HepG2 (cell line): Measurements from ENCODE around the gene CLIP2. TPM values are rescaled to one million over a fixed set of nuclear protein-coding genes. Genes with fewer than 3 reads are reported as not detected.

Source experiments
- FLYWCH1 ChIP-seq: sonication (generic); formaldehyde crosslinking; IDR thresholded peaks from 2 replicates; pipeline ENCODE4 v1.8.1; 2023; ENCODE audit warnings: mild to moderate bottlenecking, missing genetic modification reagents
- HDAC1 ChIP-seq: sonication (generic); formaldehyde crosslinking; IDR thresholded peaks from 2 replicates; pipeline ENCODE4 v1.5.1; 2020; ENCODE audit warnings: mild to moderate bottlenecking, missing genetic modification reagents
- KDM6A ChIP-seq: IDR thresholded peaks from 2 replicates; pipeline ENCODE4 v1.6.1; 2016; ENCODE audit warnings: low read depth
- KLF11 ChIP-seq: IDR thresholded peaks from 2 replicates; pipeline ENCODE4 v1.6.1; 2016; ENCODE audit warnings: missing compliant biosample characterization
- NAIF1 ChIP-seq: sonication (generic); formaldehyde crosslinking; IDR thresholded peaks from 2 replicates; pipeline ENCODE4 v1.5.0; 2020; ENCODE audit warnings: mild to moderate bottlenecking, missing genetic modification reagents, borderline replicate concordance
- NR1H2 ChIP-seq: sonication (generic); formaldehyde crosslinking; IDR thresholded peaks from 2 replicates; pipeline ENCODE4 v1.8.1; 2022; ENCODE audit warnings: low read depth, missing genetic modification reagents, borderline replicate concordance
- PCBP2 ChIP-seq: fragments of 200-400 bp; formaldehyde crosslinking; optimal IDR thresholded peaks from 2 replicates; pipeline ENCODE3; 2018; ENCODE audit warnings: low read length, low read depth; ENCODE audit not compliant: poor library complexity, severe bottlenecking
- RXRB ChIP-seq: IDR thresholded peaks from 2 replicates; pipeline ENCODE4 v1.6.1; 2016; ENCODE audit warnings: borderline replicate concordance, missing genetic modification reagents, missing compliant biosample characterization
- ZBTB42 ChIP-seq: sonication (generic); formaldehyde crosslinking; IDR thresholded peaks from 2 replicates; pipeline ENCODE4 v1.5.0; 2020; ENCODE audit warnings: mild to moderate bottlenecking, missing genetic modification reagents
- ZFP36L2 ChIP-seq: sonication (generic); formaldehyde crosslinking; IDR thresholded peaks from 2 replicates; pipeline ENCODE4 v1.4.0; 2020; ENCODE audit warnings: missing genetic modification reagents
- ZFX ChIP-seq: sonication (generic); formaldehyde crosslinking; IDR thresholded peaks from 2 replicates; pipeline ENCODE4 v1.4.0; 2020; ENCODE audit warnings: mild to moderate bottlenecking, low read depth, missing genetic modification reagents, moderate library complexity
- ZNF354B ChIP-seq: sonication (generic); formaldehyde crosslinking; IDR thresholded peaks from 2 replicates; pipeline ENCODE4 v1.8.0; 2022; ENCODE audit warnings: mild to moderate bottlenecking, missing genetic modification reagents
- ZNF550 ChIP-seq: sonication (generic); formaldehyde crosslinking; IDR thresholded peaks from 2 replicates; pipeline ENCODE4 v1.4.0; 2020; ENCODE audit warnings: mild to moderate bottlenecking, missing genetic modification reagents, borderline replicate concordance
- ZNF678 ChIP-seq: sonication (generic); formaldehyde crosslinking; IDR thresholded peaks from 2 replicates; pipeline ENCODE4 v1.4.0; 2020; ENCODE audit warnings: mild to moderate bottlenecking, missing genetic modification reagents
- ZNF768 ChIP-seq: sonication (generic); formaldehyde crosslinking; IDR thresholded peaks from 2 replicates; pipeline ENCODE4 v1.4.0; 2020; ENCODE audit warnings: missing genetic modification reagents
- polyA plus RNA-seq, 8 experiments: library from polyadenylated mRNA; depleted of rRNA in 3 of 8; stranded (reverse) in 7 of 8; unstranded in 1 of 8; fragments of >200 nt; fragmentation: Illumina TruSeq in 4 of 8; extraction: Trizol in 4 of 8; gene quantifications; 2 replicates each; pipeline versions ENCODE4 v1.2.1 to v1.2.3, GENCODE V29; 2011 to 2016; ENCODE audit warnings: low read depth in 4 of 8, missing spikeins in 1 of 8, mixed read lengths in 1 of 8; ENCODE audit not compliant: insufficient read depth in 1 of 8
- total RNA-seq, 5 experiments: library from RNA; depleted of rRNA; stranded (reverse); fragments of >200 nt; fragmentation: Illumina TruSeq; extraction: Trizol; gene quantifications; 2 replicates each; pipeline ENCODE4 v1.2.3, GENCODE V29; 2016; ENCODE audit warnings: low read depth in 1 of 5
- TF ChIP-seq, protein P1 (sequence below): sonication (generic); formaldehyde crosslinking; IDR thresholded peaks from 2 replicates; pipeline ENCODE4 v1.5.0; 2020; ENCODE audit warnings: mild to moderate bottlenecking, missing genetic modification reagents
- TF ChIP-seq, protein P2 (sequence below): sonication (generic); formaldehyde crosslinking; IDR thresholded peaks from 2 replicates; pipeline ENCODE4 v1.9.0; 2022; ENCODE audit warnings: low read depth, missing genetic modification reagents
- TF ChIP-seq, protein P3 (sequence below): sonication (generic); formaldehyde crosslinking; conservative IDR thresholded peaks from 2 replicates; pipeline ENCODE4 v1.4.0; 2020; ENCODE audit warnings: mild to moderate bottlenecking, missing genetic modification reagents, moderate library complexity

The CLIP2 gene
- total and polyA plus RNA-seq, 2 of the 13 experiments (the other 11 are each of a cell fraction or from before 2014, with no cell fraction given), result 6.5 to 17.4 TPM

DNA sequence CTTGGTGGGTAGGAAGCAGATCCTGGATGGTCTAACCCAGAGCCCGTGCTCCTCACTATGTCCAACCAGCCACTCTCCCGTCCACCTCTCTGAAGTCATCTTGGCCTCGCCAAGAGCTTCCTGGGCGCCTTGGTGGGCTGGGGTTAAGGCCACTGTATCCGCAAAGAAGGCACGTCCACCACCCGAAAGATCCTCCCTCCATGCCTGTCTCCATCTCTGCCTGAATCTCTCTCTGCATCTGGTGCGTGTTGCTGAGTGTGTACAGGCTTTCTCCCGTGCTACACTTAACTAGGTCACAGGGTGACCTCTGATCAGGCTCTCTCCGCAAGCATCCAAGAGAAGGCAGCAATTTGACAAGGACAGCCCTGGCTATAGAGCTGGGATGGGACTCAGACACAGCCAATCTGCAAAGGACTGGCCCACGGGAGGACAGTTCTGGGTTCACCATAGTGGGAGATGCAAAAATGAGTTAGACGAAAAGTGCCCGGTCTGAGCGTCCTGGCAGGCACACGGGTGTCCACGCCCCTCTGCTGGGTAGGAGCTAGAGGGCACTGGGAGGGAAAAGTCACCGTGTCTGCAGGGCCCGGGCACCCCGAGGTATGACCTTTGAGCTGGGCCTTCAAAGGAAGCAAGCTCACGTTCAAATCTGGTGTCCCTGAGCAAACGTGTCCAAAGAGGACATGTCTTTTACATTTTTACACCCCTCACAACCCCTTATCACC, 25.6 kb upstream of the CLIP2 start (continued):
- TF ChIP-seq, protein P1, sequence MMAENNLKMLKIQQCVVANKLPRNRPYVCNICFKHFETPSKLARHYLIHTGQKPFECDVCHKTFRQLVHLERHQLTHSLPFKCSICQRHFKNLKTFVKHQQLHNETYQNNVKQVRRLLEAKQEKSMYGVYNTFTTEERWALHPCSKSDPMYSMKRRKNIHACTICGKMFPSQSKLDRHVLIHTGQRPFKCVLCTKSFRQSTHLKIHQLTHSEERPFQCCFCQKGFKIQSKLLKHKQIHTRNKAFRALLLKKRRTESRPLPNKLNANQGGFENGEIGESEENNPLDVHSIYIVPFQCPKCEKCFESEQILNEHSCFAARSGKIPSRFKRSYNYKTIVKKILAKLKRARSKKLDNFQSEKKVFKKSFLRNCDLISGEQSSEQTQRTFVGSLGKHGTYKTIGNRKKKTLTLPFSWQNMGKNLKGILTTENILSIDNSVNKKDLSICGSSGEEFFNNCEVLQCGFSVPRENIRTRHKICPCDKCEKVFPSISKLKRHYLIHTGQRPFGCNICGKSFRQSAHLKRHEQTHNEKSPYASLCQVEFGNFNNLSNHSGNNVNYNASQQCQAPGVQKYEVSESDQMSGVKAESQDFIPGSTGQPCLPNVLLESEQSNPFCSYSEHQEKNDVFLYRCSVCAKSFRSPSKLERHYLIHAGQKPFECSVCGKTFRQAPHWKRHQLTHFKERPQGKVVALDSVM, result peak; percentile 34; the same call in 1 of the 2 replicates
- TF ChIP-seq RXRB (CRISPR knock-in tag) (peak; percentile 73), ZBTB42 (no peak), FLYWCH1 (CRISPR knock-in tag) (no peak), HDAC1 (CRISPR knock-in tag) (0 out of 2 replicates have a peak, but pooled peaks have one; percentile 28), NAIF1 (CRISPR knock-in tag) (no peak), ZNF768 (CRISPR knock-in tag) (no peak), PCBP2 (no peak), NR1H2 (CRISPR knock-in tag) (no peak), ZNF550 (CRISPR knock-in tag) (no peak), KLF11 (CRISPR knock-in tag) (no peak), ZFX (CRISPR knock-in tag) (0 out of 2 replicates have a peak, but pooled peaks have one; percentile 35), ZNF354B (CRISPR knock-in tag) (no peak), ZFP36L2 (CRISPR knock-in tag) (no peak), KDM6A (no peak), ZNF678 (CRISPR knock-in tag) (no peak)
- TF ChIP-seq, protein P2, sequence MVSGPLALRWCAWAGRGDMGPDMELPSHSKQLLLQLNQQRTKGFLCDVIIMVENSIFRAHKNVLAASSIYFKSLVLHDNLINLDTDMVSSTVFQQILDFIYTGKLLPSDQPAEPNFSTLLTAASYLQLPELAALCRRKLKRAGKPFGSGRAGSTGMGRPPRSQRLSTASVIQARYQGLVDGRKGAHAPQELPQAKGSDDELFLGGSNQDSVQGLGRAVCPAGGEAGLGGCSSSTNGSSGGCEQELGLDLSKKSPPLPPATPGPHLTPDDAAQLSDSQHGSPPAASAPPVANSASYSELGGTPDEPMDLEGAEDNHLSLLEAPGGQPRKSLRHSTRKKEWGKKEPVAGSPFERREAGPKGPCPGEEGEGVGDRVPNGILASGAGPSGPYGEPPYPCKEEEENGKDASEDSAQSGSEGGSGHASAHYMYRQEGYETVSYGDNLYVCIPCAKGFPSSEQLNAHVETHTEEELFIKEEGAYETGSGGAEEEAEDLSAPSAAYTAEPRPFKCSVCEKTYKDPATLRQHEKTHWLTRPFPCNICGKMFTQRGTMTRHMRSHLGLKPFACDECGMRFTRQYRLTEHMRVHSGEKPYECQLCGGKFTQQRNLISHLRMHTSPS (CRISPR knock-in tag), result peak; percentile 89
- TF ChIP-seq, protein P3, sequence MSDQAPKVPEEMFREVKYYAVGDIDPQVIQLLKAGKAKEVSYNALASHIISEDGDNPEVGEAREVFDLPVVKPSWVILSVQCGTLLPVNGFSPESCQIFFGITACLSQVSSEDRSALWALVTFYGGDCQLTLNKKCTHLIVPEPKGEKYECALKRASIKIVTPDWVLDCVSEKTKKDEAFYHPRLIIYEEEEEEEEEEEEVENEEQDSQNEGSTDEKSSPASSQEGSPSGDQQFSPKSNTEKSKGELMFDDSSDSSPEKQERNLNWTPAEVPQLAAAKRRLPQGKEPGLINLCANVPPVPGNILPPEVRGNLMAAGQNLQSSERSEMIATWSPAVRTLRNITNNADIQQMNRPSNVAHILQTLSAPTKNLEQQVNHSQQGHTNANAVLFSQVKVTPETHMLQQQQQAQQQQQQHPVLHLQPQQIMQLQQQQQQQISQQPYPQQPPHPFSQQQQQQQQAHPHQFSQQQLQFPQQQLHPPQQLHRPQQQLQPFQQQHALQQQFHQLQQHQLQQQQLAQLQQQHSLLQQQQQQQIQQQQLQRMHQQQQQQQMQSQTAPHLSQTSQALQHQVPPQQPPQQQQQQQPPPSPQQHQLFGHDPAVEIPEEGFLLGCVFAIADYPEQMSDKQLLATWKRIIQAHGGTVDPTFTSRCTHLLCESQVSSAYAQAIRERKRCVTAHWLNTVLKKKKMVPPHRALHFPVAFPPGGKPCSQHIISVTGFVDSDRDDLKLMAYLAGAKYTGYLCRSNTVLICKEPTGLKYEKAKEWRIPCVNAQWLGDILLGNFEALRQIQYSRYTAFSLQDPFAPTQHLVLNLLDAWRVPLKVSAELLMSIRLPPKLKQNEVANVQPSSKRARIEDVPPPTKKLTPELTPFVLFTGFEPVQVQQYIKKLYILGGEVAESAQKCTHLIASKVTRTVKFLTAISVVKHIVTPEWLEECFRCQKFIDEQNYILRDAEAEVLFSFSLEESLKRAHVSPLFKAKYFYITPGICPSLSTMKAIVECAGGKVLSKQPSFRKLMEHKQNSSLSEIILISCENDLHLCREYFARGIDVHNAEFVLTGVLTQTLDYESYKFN, result peak; percentile 40; the same call in 1 of the 2 replicates
